ENCODE data around the gene PLXDC2.

- TF ChIP-seq CTCF (IDR thresholded peaks at IDR 0.05) (no peak), POLR2A (IDR thresholded peaks at IDR 0.05; ENCODE audit: low read length) (no peak), RFX5 (IDR thresholded peaks at IDR 0.05) (no peak), CEBPB (IDR thresholded peaks at IDR 0.05) (no peak)
Measured at GRCh38 chr10:19865676-19866075, 49.4 kb downstream of the PLXDC2 start.

Data from A549 (cell line).